K562 (cell line): ENCODE measurements around the gene ERMARD. TPM values are rescaled to one million over a fixed set of nuclear protein-coding genes. Genes with fewer than 3 reads are reported as not detected.

Experiments
- ARHGAP35 ChIP-seq: fragments of 450-650 bp; IDR thresholded peaks from 2 replicates; pipeline ENCODE4 v1.6.1; 2018; ENCODE audit not compliant: partially characterized antibody
- BRD4 ChIP-seq: fragments of 200-600 bp; sonication (generic); IDR thresholded peaks from 2 replicates; pipeline ENCODE4 v1.6.1; 2017; ENCODE audit warnings: inconsistent platforms
- CBX1 ChIP-seq: sonication (generic); IDR thresholded peaks from 2 replicates; pipeline ENCODE4 v1.6.1; 2016; ENCODE audit warnings: antibody characterized with exemption, low read depth, mild to moderate bottlenecking
- CCNT2 ChIP-seq: IDR thresholded peaks from 2 replicates; pipeline ENCODE4 v1.6.1; 2011; ENCODE audit warnings: borderline replicate concordance, low read depth, mild to moderate bottlenecking, moderate library complexity, mixed read lengths, low read length; ENCODE audit not compliant: insufficient read length; ENCODE audit errors: extremely low read depth
- CEBPG ChIP-seq, 3 experiments: fragments of 200-800 bp in 1 of 3; sonication (Bioruptor generic) in 1 of 3; sonication (generic) in 1 of 3; formaldehyde crosslinking in 1 of 3; IDR thresholded peaks in 2 of 3; conservative IDR thresholded peaks in 1 of 3; 2 replicates each; pipeline versions ENCODE4 v1.6.1 to v1.8.0; 2016 to 2022; ENCODE audit warnings: missing compliant biosample characterization in 2 of 3, missing genetic modification characterization in 2 of 3, mild to moderate bottlenecking in 1 of 3, missing genetic modification reagents in 1 of 3
- EHMT2 ChIP-seq: fragments of 450-650 bp; IDR thresholded peaks from 2 replicates; pipeline ENCODE4 v1.6.1; 2018; ENCODE audit warnings: antibody characterized with exemption
- GABPA ChIP-seq: fragments of 200-800 bp; sonication (Bioruptor generic); conservative IDR thresholded peaks from 2 replicates; pipeline ENCODE4 v1.6.1; 2016; ENCODE audit warnings: low read depth, missing genetic modification characterization, missing compliant biosample characterization
- LCOR ChIP-seq: sonication (generic); formaldehyde crosslinking; IDR thresholded peaks from 2 replicates; pipeline ENCODE4 v1.8.0; 2022; ENCODE audit warnings: mild to moderate bottlenecking, missing genetic modification reagents
- NFE2 ChIP-seq: IDR thresholded peaks from 2 replicates; pipeline ENCODE4 v1.6.1; 2014; ENCODE audit warnings: antibody characterized with exemption, low read depth
- PHB2 ChIP-seq: fragments of 450-650 bp; IDR thresholded peaks from 2 replicates; pipeline ENCODE4 v1.6.1; 2017; ENCODE audit warnings: low read depth
- SIN3A ChIP-seq, 2 experiments: fragments of 150-350 bp in 1 of 2; IDR thresholded peaks; 2 replicates each; pipeline ENCODE4 v1.6.1; 2011 to 2016; ENCODE audit warnings: borderline replicate concordance in 2 of 2, low read depth in 2 of 2, low read length in 2 of 2, mild to moderate bottlenecking in 2 of 2, moderate library complexity in 2 of 2; ENCODE audit not compliant: control insufficient read depth in 1 of 2
- SNRNP70 ChIP-seq: fragments of 200-400 bp; formaldehyde crosslinking; optimal IDR thresholded peaks from 2 replicates; pipeline ENCODE3; 2017; ENCODE audit warnings: low read depth, low read length
- SRSF7 ChIP-seq: fragments of 200-400 bp; formaldehyde crosslinking; optimal IDR thresholded peaks from 2 replicates; pipeline ENCODE3; 2017; ENCODE audit warnings: mild to moderate bottlenecking, low read depth, low read length
- TOE1 ChIP-seq, 2 experiments: fragments of 450-650 bp in 1 of 2; sonication (generic) in 1 of 2; formaldehyde crosslinking in 1 of 2; IDR thresholded peaks; 2 replicates each; pipeline versions ENCODE4 v1.7.1 to v1.8.0; 2016 to 2022; ENCODE audit warnings: borderline replicate concordance in 2 of 2, mild to moderate bottlenecking in 2 of 2, antibody characterized with exemption in 1 of 2, inconsistent platforms in 1 of 2, low read depth in 1 of 2, missing genetic modification reagents in 1 of 2, moderate library complexity in 1 of 2
- U2AF2 ChIP-seq: fragments of 200-400 bp; formaldehyde crosslinking; optimal IDR thresholded peaks from 2 replicates; pipeline ENCODE3; 2017; ENCODE audit warnings: low read depth, mild to moderate bottlenecking, low read length
- ZNF79 ChIP-seq: fragments of 250-450 bp; sonication (Bioruptor Pico); IDR thresholded peaks from 2 replicates; pipeline ENCODE4 v1.4.0; 2020; ENCODE audit warnings: low read depth, mild to moderate bottlenecking, moderate library complexity
- polyA plus RNA-seq, 8 experiments: library from polyadenylated mRNA; depleted of rRNA in 4 of 8; stranded (reverse) in 5 of 8; unstranded in 3 of 8; fragments of >200 nt; fragmentation: Nextera tagmentation in 2 of 8; fragmentation: Illumina TruSeq in 1 of 8; extraction: Ambion mirVana in 2 of 8; extraction: Trizol in 1 of 8; gene quantifications; 2 replicates each; pipeline versions ENCODE4 v1.2.1 to v1.2.3, GENCODE V29; 2011 to 2014; ENCODE audit warnings: inconsistent platforms in 1 of 8, missing spikeins in 1 of 8
- total RNA-seq, 7 experiments: library from RNA; depleted of rRNA in 6 of 7; stranded (reverse); fragments of >200 nt in 6 of 7; fragmentation: Illumina TruSeq in 2 of 7; extraction: Trizol in 2 of 7; gene quantifications; 2 replicates each; pipeline versions ENCODE4 v1.2.1 to v1.2.3, GENCODE V29; 2011 to 2021; ENCODE audit warnings: low replicate concordance in 1 of 7
- TF ChIP-seq, protein P1 (sequence below): fragments of 450-650 bp; IDR thresholded peaks from 2 replicates; pipeline ENCODE4 v1.6.1; 2017; ENCODE audit warnings: antibody characterized with exemption, mild to moderate bottlenecking
- TF ChIP-seq, protein P2 (sequence below): sonication (generic); formaldehyde crosslinking; IDR thresholded peaks from 2 replicates; pipeline ENCODE4 v1.8.0; 2022; ENCODE audit warnings: mild to moderate bottlenecking, missing genetic modification reagents

Gene ERMARD
- total and polyA plus RNA-seq, 9 of the 15 experiments (the other 6 are each of a cell fraction or from before 2014, with no cell fraction given), result 14.5 to 68.6 (median 27.7) TPM

DNA sequence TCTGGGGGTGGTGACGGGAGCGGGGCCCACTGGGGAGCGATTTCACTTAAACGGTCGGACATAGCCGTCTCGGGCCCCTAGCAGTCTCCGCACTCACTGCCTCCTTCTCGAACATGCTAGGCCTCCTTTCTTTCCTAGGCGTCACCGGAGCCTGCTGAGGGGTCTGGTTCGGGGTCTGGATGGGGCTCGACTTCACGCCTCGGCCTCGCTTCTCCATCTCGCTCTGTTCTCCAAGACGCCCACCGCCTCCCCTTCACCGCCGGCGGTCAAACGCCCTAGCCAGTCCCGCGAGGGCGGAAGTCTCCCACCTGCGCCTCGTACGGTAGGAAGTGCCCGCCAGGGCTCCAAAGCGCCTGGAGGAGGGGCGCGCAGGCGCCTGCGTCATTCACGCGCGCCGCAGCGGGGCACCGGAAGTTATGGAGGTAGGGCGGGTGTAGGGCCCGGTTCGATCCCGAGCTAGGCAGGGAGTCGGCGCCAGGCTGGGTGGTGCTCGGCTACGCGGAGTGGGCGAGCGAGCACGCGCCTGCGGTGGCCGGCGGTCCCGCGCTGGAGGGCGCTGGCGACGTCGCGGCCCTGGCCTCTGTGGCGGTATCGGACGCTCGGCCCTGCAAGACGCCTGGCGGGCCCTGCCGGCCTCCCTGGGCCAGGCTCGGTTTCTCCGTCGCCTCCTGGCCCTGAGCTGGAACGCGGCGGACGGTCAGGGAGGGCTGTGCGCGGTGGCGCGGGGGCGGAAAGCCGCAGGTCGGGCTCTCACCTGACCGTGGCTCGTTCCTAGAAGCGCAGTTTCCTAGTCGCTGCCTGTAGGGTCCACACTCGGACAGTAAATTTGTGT, at the start of gene ERMARD, which contains the start of gene DYNLT2 (continued):
- no peak; the same call in 1 of the 2 replicates for TF ChIP-seq CEBPG (CRISPR knock-in tag; IDR thresholded peaks at IDR 0.05)
- TF ChIP-seq CEBPG (tag; conservative IDR thresholded peaks at IDR 0.05 in 1 of 2, IDR thresholded peaks at IDR 0.05 in 1 of 2), result no peak
- peak; percentile 97 for TF ChIP-seq GABPA (tag)
- TF ChIP-seq, protein P1, sequence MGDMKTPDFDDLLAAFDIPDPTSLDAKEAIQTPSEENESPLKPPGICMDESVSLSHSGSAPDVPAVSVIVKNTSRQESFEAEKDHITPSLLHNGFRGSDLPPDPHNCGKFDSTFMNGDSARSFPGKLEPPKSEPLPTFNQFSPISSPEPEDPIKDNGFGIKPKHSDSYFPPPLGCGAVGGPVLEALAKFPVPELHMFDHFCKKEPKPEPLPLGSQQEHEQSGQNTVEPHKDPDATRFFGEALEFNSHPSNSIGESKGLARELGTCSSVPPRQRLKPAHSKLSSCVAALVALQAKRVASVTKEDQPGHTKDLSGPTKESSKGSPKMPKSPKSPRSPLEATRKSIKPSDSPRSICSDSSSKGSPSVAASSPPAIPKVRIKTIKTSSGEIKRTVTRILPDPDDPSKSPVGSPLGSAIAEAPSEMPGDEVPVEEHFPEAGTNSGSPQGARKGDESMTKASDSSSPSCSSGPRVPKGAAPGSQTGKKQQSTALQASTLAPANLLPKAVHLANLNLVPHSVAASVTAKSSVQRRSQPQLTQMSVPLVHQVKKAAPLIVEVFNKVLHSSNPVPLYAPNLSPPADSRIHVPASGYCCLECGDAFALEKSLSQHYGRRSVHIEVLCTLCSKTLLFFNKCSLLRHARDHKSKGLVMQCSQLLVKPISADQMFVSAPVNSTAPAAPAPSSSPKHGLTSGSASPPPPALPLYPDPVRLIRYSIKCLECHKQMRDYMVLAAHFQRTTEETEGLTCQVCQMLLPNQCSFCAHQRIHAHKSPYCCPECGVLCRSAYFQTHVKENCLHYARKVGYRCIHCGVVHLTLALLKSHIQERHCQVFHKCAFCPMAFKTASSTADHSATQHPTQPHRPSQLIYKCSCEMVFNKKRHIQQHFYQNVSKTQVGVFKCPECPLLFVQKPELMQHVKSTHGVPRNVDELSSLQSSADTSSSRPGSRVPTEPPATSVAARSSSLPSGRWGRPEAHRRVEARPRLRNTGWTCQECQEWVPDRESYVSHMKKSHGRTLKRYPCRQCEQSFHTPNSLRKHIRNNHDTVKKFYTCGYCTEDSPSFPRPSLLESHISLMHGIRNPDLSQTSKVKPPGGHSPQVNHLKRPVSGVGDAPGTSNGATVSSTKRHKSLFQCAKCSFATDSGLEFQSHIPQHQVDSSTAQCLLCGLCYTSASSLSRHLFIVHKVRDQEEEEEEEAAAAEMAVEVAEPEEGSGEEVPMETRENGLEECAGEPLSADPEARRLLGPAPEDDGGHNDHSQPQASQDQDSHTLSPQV, result peak; percentile 86
- TF ChIP-seq SRSF7, result no peak
- TF ChIP-seq, protein P2, sequence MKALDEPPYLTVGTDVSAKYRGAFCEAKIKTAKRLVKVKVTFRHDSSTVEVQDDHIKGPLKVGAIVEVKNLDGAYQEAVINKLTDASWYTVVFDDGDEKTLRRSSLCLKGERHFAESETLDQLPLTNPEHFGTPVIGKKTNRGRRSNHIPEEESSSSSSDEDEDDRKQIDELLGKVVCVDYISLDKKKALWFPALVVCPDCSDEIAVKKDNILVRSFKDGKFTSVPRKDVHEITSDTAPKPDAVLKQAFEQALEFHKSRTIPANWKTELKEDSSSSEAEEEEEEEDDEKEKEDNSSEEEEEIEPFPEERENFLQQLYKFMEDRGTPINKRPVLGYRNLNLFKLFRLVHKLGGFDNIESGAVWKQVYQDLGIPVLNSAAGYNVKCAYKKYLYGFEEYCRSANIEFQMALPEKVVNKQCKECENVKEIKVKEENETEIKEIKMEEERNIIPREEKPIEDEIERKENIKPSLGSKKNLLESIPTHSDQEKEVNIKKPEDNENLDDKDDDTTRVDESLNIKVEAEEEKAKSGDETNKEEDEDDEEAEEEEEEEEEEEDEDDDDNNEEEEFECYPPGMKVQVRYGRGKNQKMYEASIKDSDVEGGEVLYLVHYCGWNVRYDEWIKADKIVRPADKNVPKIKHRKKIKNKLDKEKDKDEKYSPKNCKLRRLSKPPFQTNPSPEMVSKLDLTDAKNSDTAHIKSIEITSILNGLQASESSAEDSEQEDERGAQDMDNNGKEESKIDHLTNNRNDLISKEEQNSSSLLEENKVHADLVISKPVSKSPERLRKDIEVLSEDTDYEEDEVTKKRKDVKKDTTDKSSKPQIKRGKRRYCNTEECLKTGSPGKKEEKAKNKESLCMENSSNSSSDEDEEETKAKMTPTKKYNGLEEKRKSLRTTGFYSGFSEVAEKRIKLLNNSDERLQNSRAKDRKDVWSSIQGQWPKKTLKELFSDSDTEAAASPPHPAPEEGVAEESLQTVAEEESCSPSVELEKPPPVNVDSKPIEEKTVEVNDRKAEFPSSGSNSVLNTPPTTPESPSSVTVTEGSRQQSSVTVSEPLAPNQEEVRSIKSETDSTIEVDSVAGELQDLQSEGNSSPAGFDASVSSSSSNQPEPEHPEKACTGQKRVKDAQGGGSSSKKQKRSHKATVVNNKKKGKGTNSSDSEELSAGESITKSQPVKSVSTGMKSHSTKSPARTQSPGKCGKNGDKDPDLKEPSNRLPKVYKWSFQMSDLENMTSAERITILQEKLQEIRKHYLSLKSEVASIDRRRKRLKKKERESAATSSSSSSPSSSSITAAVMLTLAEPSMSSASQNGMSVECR (CRISPR knock-in tag), result peak; percentile 80
- TF ChIP-seq CCNT2, result peak; percentile 95
- peak; percentile 88 for TF ChIP-seq CBX1
- TF ChIP-seq LCOR (CRISPR knock-in tag), result peak; percentile 80
- no peak for TF ChIP-seq U2AF2
- TF ChIP-seq NFE2, result no peak
- TF ChIP-seq SNRNP70, result no peak
- no peak for TF ChIP-seq ZNF79 (CRISPR knock-in tag)
- peak; percentile 94; the same call in 1 of the 2 replicates for TF ChIP-seq BRD4
- no peak for TF ChIP-seq ARHGAP35
- TF ChIP-seq SIN3A (IDR thresholded peaks at IDR 0.05; ENCODE audit: borderline replicate concordance in 2 of 2, control insufficient read depth in 1 of 2, low read depth in 2 of 2, low read length in 2 of 2), result peak; percentile 65 to 76; a peak in 3 of 4 replicates
- no peak for TF ChIP-seq EHMT2
- TF ChIP-seq TOE1 (IDR thresholded peaks at IDR 0.05; ENCODE audit: borderline replicate concordance), result 0 out of 2 replicates have a peak, but pooled peaks have one; percentile 49
- no peak for TF ChIP-seq TOE1 (CRISPR knock-in tag; IDR thresholded peaks at IDR 0.05; ENCODE audit: borderline replicate concordance, low read depth)
- no peak for TF ChIP-seq PHB2
